ENCODE data around the gene HMGCS2.

DNA sequence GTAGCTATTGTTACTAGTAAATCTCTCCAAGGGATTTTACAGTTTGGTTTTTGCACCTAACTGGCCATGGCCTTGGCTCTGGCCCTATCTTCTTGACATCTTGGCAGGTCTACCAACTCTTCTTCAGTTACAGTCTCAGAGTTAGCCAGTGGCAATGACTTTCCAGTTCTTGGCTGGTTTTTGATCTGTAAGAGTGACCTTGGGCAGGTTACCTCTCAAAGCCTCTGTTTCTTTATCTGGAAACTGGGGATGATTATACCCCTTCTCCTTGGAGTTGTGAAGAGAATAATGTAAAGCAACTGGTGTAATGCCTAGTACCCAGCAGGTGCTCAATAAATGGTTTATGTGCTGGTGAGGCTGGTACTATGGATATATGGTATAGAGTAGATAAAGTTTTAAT lies 50.3 kb downstream of the HMGCS2 start:
- TF ChIP-seq, protein P1, sequence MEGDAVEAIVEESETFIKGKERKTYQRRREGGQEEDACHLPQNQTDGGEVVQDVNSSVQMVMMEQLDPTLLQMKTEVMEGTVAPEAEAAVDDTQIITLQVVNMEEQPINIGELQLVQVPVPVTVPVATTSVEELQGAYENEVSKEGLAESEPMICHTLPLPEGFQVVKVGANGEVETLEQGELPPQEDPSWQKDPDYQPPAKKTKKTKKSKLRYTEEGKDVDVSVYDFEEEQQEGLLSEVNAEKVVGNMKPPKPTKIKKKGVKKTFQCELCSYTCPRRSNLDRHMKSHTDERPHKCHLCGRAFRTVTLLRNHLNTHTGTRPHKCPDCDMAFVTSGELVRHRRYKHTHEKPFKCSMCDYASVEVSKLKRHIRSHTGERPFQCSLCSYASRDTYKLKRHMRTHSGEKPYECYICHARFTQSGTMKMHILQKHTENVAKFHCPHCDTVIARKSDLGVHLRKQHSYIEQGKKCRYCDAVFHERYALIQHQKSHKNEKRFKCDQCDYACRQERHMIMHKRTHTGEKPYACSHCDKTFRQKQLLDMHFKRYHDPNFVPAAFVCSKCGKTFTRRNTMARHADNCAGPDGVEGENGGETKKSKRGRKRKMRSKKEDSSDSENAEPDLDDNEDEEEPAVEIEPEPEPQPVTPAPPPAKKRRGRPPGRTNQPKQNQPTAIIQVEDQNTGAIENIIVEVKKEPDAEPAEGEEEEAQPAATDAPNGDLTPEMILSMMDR (IDR thresholded peaks at IDR 0.05; ENCODE audit: insufficient read depth, low read length, poor library complexity, severe bottlenecking): no peak
- no peak for TF ChIP-seq EZH2phosphoT487 (conservative IDR thresholded peaks at IDR 0.05; ENCODE audit: low read length)
